ENCODE data around the gene CGB2. TPM values are rescaled to one million over a fixed set of nuclear protein-coding genes. Genes with fewer than 3 reads are reported as not detected.
"Not testable (repeated sequence)": the region's sequence is repeated elsewhere in the genome, so short reads cannot be mapped to it uniquely, and the experiment has no call there.

The CGB2 gene
- total and polyA plus RNA-seq, 2 of the 13 experiments (the other 11 are each of a cell fraction or from before 2014, with no cell fraction given), result not detected

DNA sequence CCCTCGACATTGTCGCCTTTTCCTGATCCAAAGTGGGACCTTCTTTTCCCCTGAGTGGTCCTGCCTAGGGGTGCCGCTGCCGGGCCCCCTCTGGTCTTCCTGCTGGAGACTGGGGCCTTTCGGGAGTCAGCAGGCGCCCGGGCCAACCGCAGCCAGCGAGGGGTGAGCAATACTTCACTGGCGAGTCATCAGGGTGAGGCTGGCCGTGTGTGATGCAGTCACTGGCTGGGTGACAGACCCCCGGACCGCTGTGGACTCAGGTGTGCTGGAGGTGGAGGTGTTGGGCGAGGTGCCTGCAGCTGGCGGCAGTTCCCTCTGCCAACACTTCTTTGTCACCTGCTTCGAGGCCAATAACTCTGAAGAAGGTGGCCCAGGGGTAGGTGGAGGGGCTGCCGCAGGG lies 10.5 kb downstream of the CGB2 start:
- in situ Hi-C loops (cut with HindIII; ENCODE audit: extremely low pct_ligation_motif_present, low pct_unique_long_range_greater_than_20kb), result no loop called here
- ChIA-PET POLR2A (no interaction called here), CTCF (ENCODE audit: low intra/inter-chr PET ratio, low total read pairs) (no interaction called here)
- Histone ChIP-seq H3K27me3 (ENCODE audit: control insufficient read depth in 1 of 2, insufficient read depth in 2 of 2, low read length in 2 of 2) (peaks cover 1 to 5% of the 10 kb centered on the region in 2 experiments; a peak in 2 of 5 replicates), H3K79me2 (ENCODE audit: insufficient read depth, low read length) (no peaks in the 10 kb centered on the region), H2AFZ (ENCODE audit: low read length) (no peak overlapping the region), H3K36me3 (replicated peaks in 1 of 2; ENCODE audit: control insufficient read depth in 1 of 2, insufficient read depth in 2 of 2, low read length in 2 of 2) (no peaks in the 10 kb centered on the region), H3K27ac (ENCODE audit: extremely low read length, insufficient read depth, low read length) (no peak overlapping the region), H3K9ac (ENCODE audit: insufficient read depth, low read depth, low read length) (no peak overlapping the region), H3K4me1 (ENCODE audit: insufficient read depth, low read length) (no peaks in the 10 kb centered on the region), H4K20me1 (ENCODE audit: insufficient read depth, low read length) (no peaks in the 10 kb centered on the region), H3K9me3 (ENCODE audit: low read length) (no peaks in the 10 kb centered on the region), H3K4me2 (ENCODE audit: low read depth, low read length) (no peak overlapping the region), H3K4me3 (replicated peaks in 1 of 3; ENCODE audit: insufficient read depth in 1 of 3, low read depth in 2 of 3, low read length in 3 of 3) (no peak overlapping the region)
- WGBS (ENCODE audit: low lambda C conversion rate), result 4% methylated on average over 10 of the region's 17 CpGs
- intact Hi-C loops (cut with micrococcal nuclease; ENCODE audit: unreplicated experiment), result no loop called here
- no peak for ATAC-seq
- DNase-seq (ENCODE audit: low spot score), result no peak
- no peak for FAIRE-seq
- no TSS peak for BruUV-seq (replicated peaks)
- TF ChIP-seq, protein P1, sequence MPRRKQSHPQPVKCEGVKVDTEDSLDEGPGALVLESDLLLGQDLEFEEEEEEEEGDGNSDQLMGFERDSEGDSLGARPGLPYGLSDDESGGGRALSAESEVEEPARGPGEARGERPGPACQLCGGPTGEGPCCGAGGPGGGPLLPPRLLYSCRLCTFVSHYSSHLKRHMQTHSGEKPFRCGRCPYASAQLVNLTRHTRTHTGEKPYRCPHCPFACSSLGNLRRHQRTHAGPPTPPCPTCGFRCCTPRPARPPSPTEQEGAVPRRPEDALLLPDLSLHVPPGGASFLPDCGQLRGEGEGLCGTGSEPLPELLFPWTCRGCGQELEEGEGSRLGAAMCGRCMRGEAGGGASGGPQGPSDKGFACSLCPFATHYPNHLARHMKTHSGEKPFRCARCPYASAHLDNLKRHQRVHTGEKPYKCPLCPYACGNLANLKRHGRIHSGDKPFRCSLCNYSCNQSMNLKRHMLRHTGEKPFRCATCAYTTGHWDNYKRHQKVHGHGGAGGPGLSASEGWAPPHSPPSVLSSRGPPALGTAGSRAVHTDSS (CRISPR knock-in tag; conservative IDR thresholded peaks at IDR 0.05), result no peak

DNA sequence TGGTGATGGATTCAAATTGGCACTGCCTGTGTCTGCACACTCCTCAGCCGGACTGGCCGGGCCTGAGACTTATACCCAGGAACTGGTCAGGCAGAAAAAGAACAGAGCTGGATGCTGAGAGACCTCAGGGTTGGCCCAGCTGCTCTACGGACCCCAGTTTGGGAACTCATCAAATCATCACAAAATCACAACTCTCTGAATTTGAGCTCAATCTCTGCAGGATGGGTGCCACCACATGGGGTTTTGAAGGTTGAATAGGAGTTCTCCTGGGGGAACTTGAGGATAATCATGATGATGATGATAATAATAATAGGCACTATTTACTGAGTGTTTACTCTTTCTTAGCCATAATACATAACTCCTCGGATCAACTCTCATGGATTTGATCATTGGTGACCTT lies 11.0 kb downstream of the CGB2 start:
- CTCF ChIA-PET (ENCODE audit: low intra/inter-chr PET ratio, low total read pairs); H3K9me3 ChIP-seq (ENCODE audit: low read length); H3K4me3 ChIP-seq (replicated peaks in 1 of 3; ENCODE audit: insufficient read depth in 1 of 3, low read depth in 2 of 3, low read length in 3 of 3); in situ Hi-C loops (cut with HindIII; ENCODE audit: extremely low pct_ligation_motif_present, low pct_unique_long_range_greater_than_20kb); H4K20me1 ChIP-seq (ENCODE audit: insufficient read depth, low read length); FAIRE-seq; POLR2A ChIA-PET; H3K4me2 ChIP-seq (ENCODE audit: low read depth, low read length); H3K9ac ChIP-seq (ENCODE audit: insufficient read depth, low read depth, low read length); H2AFZ ChIP-seq (ENCODE audit: low read length); H3K27ac ChIP-seq (ENCODE audit: extremely low read length, insufficient read depth, low read length); H3K4me1 ChIP-seq (ENCODE audit: insufficient read depth, low read length); H3K27me3 ChIP-seq (ENCODE audit: control insufficient read depth in 1 of 2, insufficient read depth in 2 of 2, low read length in 2 of 2); H3K36me3 ChIP-seq (replicated peaks in 1 of 2; ENCODE audit: control insufficient read depth in 1 of 2, insufficient read depth in 2 of 2, low read length in 2 of 2); DNase-seq (ENCODE audit: low spot score); BruUV-seq (replicated peaks); H3K79me2 ChIP-seq (ENCODE audit: insufficient read depth, low read length); ATAC-seq; intact Hi-C loops (cut with micrococcal nuclease; ENCODE audit: unreplicated experiment): not testable (repeated sequence)
- 0% methylated on average over 1 of the region's 4 CpGs for WGBS (ENCODE audit: low lambda C conversion rate)

DNA sequence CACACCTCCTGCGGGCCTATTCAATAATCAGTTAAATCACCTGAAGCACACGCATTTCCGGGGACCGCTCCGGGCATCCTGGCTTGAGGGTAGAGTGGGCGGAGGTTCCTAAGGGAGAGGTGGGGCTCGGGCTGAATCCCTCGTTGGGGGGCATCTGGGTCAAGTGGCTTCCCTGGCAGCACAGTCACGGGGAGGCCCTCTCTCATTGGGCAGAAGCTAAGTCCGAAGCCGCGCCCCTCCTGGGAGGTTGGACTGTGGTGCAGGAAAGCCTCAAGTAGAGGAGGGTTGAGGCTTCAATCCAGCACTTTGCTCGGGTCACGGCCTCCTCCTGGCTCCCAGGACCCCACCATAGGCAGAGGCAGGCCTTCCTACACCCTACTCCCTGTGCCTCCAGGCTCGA lies 11.9 kb downstream of the CGB2 start, which contains the start of gene CGB5:
Gene CGB5, plus strand, starts transcription at position 301 of the 400 bp plus-strand sequence. CDS start 362 bp downstream, outside the sequence.
- H3K9me3 ChIP-seq (ENCODE audit: low read length); H3K4me3 ChIP-seq (replicated peaks in 1 of 3; ENCODE audit: insufficient read depth in 1 of 3, low read depth in 2 of 3, low read length in 3 of 3); H3K36me3 ChIP-seq (replicated peaks in 1 of 2; ENCODE audit: control insufficient read depth in 1 of 2, insufficient read depth in 2 of 2, low read length in 2 of 2); H3K27ac ChIP-seq (ENCODE audit: extremely low read length, insufficient read depth, low read length); H3K9ac ChIP-seq (ENCODE audit: insufficient read depth, low read depth, low read length); intact Hi-C loops (cut with micrococcal nuclease; ENCODE audit: unreplicated experiment); H3K27me3 ChIP-seq (ENCODE audit: control insufficient read depth in 1 of 2, insufficient read depth in 2 of 2, low read length in 2 of 2); BruUV-seq (replicated peaks); POLR2A ChIA-PET; DNase-seq (ENCODE audit: low spot score); in situ Hi-C loops (cut with HindIII; ENCODE audit: extremely low pct_ligation_motif_present, low pct_unique_long_range_greater_than_20kb); H4K20me1 ChIP-seq (ENCODE audit: insufficient read depth, low read length); H3K4me1 ChIP-seq (ENCODE audit: insufficient read depth, low read length); H2AFZ ChIP-seq (ENCODE audit: low read length); CTCF ChIA-PET (ENCODE audit: low intra/inter-chr PET ratio, low total read pairs); FAIRE-seq; H3K4me2 ChIP-seq (ENCODE audit: low read depth, low read length); H3K79me2 ChIP-seq (ENCODE audit: insufficient read depth, low read length); ATAC-seq: not testable (repeated sequence)
- no CpG with 5 or more reads among the region's 15 CpGs for WGBS (ENCODE audit: low lambda C conversion rate)

DNA sequence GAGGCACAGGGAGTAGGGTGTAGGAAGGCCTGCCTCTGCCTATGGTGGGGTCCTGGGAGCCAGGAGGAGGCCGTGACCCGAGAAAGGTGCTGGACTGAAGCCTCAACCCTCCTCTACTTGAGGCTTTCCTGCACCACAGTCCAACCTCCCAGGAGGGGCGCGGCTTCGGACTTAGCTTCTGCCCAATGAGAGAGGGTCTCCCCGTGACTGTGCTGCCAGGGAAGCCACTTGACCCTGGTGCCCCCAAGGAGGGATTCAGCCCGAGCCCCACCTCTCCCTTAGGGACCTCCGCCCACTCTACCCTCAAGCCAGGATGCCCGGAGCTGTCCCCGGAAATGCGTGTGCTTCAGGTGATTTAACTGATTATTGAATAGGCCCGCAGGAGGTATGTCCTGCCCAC lies 17.3 kb downstream of the CGB2 start, which contains the start of gene CGB8:
Gene CGB8, minus strand, starts transcription at position 101 of the 400 bp plus-strand sequence. CDS start 372 bp downstream, outside the sequence.
- H3K4me1 ChIP-seq (ENCODE audit: insufficient read depth, low read length); H3K4me3 ChIP-seq (replicated peaks in 1 of 3; ENCODE audit: insufficient read depth in 1 of 3, low read depth in 2 of 3, low read length in 3 of 3); CTCF ChIA-PET (ENCODE audit: low intra/inter-chr PET ratio, low total read pairs); H4K20me1 ChIP-seq (ENCODE audit: insufficient read depth, low read length); FAIRE-seq; ATAC-seq; DNase-seq (ENCODE audit: low spot score); H3K4me2 ChIP-seq (ENCODE audit: low read depth, low read length); H2AFZ ChIP-seq (ENCODE audit: low read length); POLR2A ChIA-PET; H3K36me3 ChIP-seq (replicated peaks in 1 of 2; ENCODE audit: control insufficient read depth in 1 of 2, insufficient read depth in 2 of 2, low read length in 2 of 2); H3K79me2 ChIP-seq (ENCODE audit: insufficient read depth, low read length); BruUV-seq (replicated peaks); H3K9ac ChIP-seq (ENCODE audit: insufficient read depth, low read depth, low read length); H3K9me3 ChIP-seq (ENCODE audit: low read length); in situ Hi-C loops (cut with HindIII; ENCODE audit: extremely low pct_ligation_motif_present, low pct_unique_long_range_greater_than_20kb); intact Hi-C loops (cut with micrococcal nuclease; ENCODE audit: unreplicated experiment); H3K27ac ChIP-seq (ENCODE audit: extremely low read length, insufficient read depth, low read length): not testable (repeated sequence)
- peaks cover 2 to 11% of the 10 kb centered on the region in 2 experiments; a peak in 3 of 5 replicates for H3K27me3 ChIP-seq (ENCODE audit: control insufficient read depth in 1 of 2, insufficient read depth in 2 of 2, low read length in 2 of 2)
- 60% methylated on average over 5 of the region's 12 CpGs for WGBS (ENCODE audit: low lambda C conversion rate)
